ENCODE results near the gene ZNF281. TPM values are rescaled to one million over a fixed set of nuclear protein-coding genes. Genes with fewer than 3 reads are reported as not detected.

The ZNF281 gene
- total RNA-seq, 1 donor from 2014 or later, result 36.2 TPM

DNA sequence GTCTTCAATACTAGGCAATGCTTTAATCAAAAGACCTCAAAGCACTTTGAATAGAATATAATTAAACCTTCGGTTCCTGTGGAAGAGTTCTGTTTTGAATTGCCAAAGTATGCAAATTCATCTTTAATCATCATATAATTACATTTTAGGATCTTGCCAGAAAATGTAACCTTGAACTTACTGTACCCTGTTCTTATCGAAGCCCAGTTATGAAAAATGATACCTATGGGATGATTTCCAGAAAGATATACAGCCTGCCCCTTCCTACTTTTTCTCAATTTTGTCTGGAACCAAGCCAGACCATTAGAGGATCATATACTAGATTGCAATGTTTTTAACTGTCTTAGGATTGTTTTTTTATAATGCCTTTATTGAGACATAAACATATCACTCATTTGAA is 34.0 kb upstream of the ZNF281 start:
- no peak for FAIRE-seq
- H3K27ac Mint-ChIP-seq (ENCODE audit: unreplicated experiment), result no peak overlapping the region
- DNase-seq (ENCODE audit: low read depth), result no peak
- Histone ChIP-seq H3K36me3 (ENCODE audit: insufficient read depth, low read length) (no peaks in the 10 kb centered on the region), H3K4me3 (ENCODE audit: insufficient read depth, low read depth, low read length) (no peak overlapping the region), H3K4me1 (ENCODE audit: insufficient read depth, low read length) (peaks cover 7% of the 10 kb centered on the region), H3K9me3 (ENCODE audit: insufficient read depth, low read depth, low read length) (no peaks in the 10 kb centered on the region), H3K4me2 (ENCODE audit: low read length) (no peak overlapping the region), H3K79me2 (ENCODE audit: insufficient read depth, low read length) (no peaks in the 10 kb centered on the region), H3K9ac (ENCODE audit: low read length) (no peak overlapping the region), H3K27me3 (ENCODE audit: insufficient read depth, low read length) (no peaks in the 10 kb centered on the region), H2AFZ (ENCODE audit: low read depth, low read length) (no peak overlapping the region), H3K27ac (ENCODE audit: low read depth, low read length) (no peak overlapping the region), H4K20me1 (ENCODE audit: insufficient read depth, low read length) (no peaks in the 10 kb centered on the region)
- H3K9me3 Mint-ChIP-seq (ENCODE audit: unreplicated experiment), result no peaks in the 10 kb centered on the region
- no peak overlapping the region for H3K4me3 Mint-ChIP-seq (ENCODE audit: unreplicated experiment)
- H3K27me3 Mint-ChIP-seq (ENCODE audit: low read depth, unreplicated experiment), result no peaks in the 10 kb centered on the region
- TF ChIP-seq, protein P1, sequence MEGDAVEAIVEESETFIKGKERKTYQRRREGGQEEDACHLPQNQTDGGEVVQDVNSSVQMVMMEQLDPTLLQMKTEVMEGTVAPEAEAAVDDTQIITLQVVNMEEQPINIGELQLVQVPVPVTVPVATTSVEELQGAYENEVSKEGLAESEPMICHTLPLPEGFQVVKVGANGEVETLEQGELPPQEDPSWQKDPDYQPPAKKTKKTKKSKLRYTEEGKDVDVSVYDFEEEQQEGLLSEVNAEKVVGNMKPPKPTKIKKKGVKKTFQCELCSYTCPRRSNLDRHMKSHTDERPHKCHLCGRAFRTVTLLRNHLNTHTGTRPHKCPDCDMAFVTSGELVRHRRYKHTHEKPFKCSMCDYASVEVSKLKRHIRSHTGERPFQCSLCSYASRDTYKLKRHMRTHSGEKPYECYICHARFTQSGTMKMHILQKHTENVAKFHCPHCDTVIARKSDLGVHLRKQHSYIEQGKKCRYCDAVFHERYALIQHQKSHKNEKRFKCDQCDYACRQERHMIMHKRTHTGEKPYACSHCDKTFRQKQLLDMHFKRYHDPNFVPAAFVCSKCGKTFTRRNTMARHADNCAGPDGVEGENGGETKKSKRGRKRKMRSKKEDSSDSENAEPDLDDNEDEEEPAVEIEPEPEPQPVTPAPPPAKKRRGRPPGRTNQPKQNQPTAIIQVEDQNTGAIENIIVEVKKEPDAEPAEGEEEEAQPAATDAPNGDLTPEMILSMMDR (IDR thresholded peaks at IDR 0.05; ENCODE audit: insufficient read depth, low read depth, low read length), result no peak
- no peak for TF ChIP-seq EZH2 (IDR thresholded peaks at IDR 0.05; ENCODE audit: insufficient read depth, low read length)
- peaks cover 4% of the 10 kb centered on the region for H3K36me3 Mint-ChIP-seq (ENCODE audit: low read depth, unreplicated experiment)
- H3K4me1 Mint-ChIP-seq (ENCODE audit: low read depth, unreplicated experiment), result peaks cover 9% of the 10 kb centered on the region

DNA sequence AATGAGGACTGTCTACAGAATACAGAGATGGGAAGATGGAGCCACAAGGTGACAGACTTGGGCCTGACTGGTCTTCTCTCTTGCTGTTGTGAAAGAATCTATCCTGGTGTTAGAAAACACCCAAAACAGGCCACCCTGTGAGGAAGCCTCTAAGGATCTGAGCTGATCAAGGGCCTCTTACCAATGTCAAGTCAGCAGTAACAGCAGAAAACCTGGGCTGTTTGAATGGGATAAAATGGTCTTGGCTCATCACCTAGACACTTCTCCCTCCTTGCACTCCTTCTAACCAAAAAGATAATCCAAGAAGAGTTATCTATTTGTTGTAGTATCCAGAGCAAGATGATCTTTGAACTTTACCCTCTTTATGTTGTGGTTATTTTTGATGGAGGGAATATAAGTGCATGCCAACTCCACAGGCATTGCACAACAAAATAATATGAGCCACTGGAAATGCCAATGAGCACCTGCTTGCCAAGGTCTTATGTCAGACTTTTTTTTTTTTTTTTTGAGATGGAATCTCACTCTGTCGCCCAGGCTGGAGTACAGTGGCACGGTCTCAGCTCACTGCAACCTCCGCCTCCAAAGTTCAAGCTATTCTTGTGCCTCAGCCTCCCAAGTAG is 32.8 kb upstream of the ZNF281 start:
- no peak overlapping the region for H3K27ac Mint-ChIP-seq (ENCODE audit: unreplicated experiment)
- TF ChIP-seq, protein P1 (IDR thresholded peaks at IDR 0.05; ENCODE audit: insufficient read depth, low read depth, low read length), result no peak
- TF ChIP-seq EZH2 (IDR thresholded peaks at IDR 0.05; ENCODE audit: insufficient read depth, low read length), result no peak
- H3K27ac ChIP-seq (ENCODE audit: low read depth, low read length), result no peak overlapping the region
- no peak for FAIRE-seq
- H4K20me1 ChIP-seq (ENCODE audit: insufficient read depth, low read length), result no peaks in the 10 kb centered on the region
- peaks cover 19% of the 10 kb centered on the region for H3K4me1 Mint-ChIP-seq (ENCODE audit: low read depth, unreplicated experiment)
- no peaks in the 10 kb centered on the region for H3K27me3 ChIP-seq (ENCODE audit: insufficient read depth, low read length)
- no peaks in the 10 kb centered on the region for H3K79me2 ChIP-seq (ENCODE audit: insufficient read depth, low read length)
- H3K9me3 ChIP-seq (ENCODE audit: insufficient read depth, low read depth, low read length), result no peaks in the 10 kb centered on the region
- no peaks in the 10 kb centered on the region for H3K36me3 ChIP-seq (ENCODE audit: insufficient read depth, low read length)
- peaks cover 4% of the 10 kb centered on the region for H3K36me3 Mint-ChIP-seq (ENCODE audit: low read depth, unreplicated experiment)
- no peaks in the 10 kb centered on the region for H3K27me3 Mint-ChIP-seq (ENCODE audit: low read depth, unreplicated experiment)
- peaks cover 7% of the 10 kb centered on the region for H3K4me1 ChIP-seq (ENCODE audit: insufficient read depth, low read length)
- H3K4me3 Mint-ChIP-seq (ENCODE audit: unreplicated experiment), result no peak overlapping the region
- DNase-seq (ENCODE audit: low read depth), result no peak
- no peak overlapping the region for H3K9ac ChIP-seq (ENCODE audit: low read length)
- no peak overlapping the region for H2AFZ ChIP-seq (ENCODE audit: low read depth, low read length)
- no peak overlapping the region for H3K4me3 ChIP-seq (ENCODE audit: insufficient read depth, low read depth, low read length)
- H3K9me3 Mint-ChIP-seq (ENCODE audit: unreplicated experiment), result no peaks in the 10 kb centered on the region
- no peak overlapping the region for H3K4me2 ChIP-seq (ENCODE audit: low read length)

DNA sequence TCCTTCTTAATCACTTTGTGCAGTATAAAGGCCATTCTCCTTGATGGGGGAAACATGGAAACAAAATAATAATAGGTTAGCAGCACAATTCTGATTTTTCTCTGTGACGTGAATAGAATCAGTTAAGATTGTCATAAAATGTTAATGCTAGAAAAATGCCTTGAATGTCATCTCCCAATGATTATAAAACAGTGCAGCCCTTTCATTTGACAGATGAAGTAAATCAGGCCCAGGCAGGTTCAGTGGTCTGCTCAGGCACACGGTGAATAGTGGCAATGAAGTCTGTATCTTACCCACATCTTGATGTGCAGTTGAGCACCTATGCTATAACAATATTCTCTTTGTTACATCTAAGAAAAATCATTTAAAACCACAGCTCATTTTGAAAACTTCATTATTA is 32.2 kb upstream of the ZNF281 start:
- Histone ChIP-seq H4K20me1 (ENCODE audit: insufficient read depth, low read length) (no peaks in the 10 kb centered on the region), H3K79me2 (ENCODE audit: insufficient read depth, low read length) (no peaks in the 10 kb centered on the region), H3K4me2 (ENCODE audit: low read length) (no peak overlapping the region), H2AFZ (ENCODE audit: low read depth, low read length) (no peak overlapping the region), H3K9me3 (ENCODE audit: insufficient read depth, low read depth, low read length) (no peaks in the 10 kb centered on the region), H3K36me3 (ENCODE audit: insufficient read depth, low read length) (no peaks in the 10 kb centered on the region), H3K27me3 (ENCODE audit: insufficient read depth, low read length) (no peaks in the 10 kb centered on the region), H3K9ac (ENCODE audit: low read length) (no peak overlapping the region), H3K4me1 (ENCODE audit: insufficient read depth, low read length) (peaks cover 7% of the 10 kb centered on the region), H3K4me3 (ENCODE audit: insufficient read depth, low read depth, low read length) (no peak overlapping the region), H3K27ac (ENCODE audit: low read depth, low read length) (no peak overlapping the region)
- no peak for TF ChIP-seq EZH2 (IDR thresholded peaks at IDR 0.05; ENCODE audit: insufficient read depth, low read length)
- TF ChIP-seq, protein P1 (IDR thresholded peaks at IDR 0.05; ENCODE audit: insufficient read depth, low read depth, low read length), result no peak
- Mint-ChIP-seq H3K27me3 (ENCODE audit: low read depth, unreplicated experiment) (no peaks in the 10 kb centered on the region), H3K27ac (ENCODE audit: unreplicated experiment) (no peak overlapping the region), H3K4me3 (ENCODE audit: unreplicated experiment) (no peak overlapping the region), H3K9me3 (ENCODE audit: unreplicated experiment) (no peaks in the 10 kb centered on the region), H3K4me1 (ENCODE audit: low read depth, unreplicated experiment) (peaks cover 20% of the 10 kb centered on the region), H3K36me3 (ENCODE audit: low read depth, unreplicated experiment) (peaks cover 4% of the 10 kb centered on the region)
- FAIRE-seq (no peak), DNase-seq (ENCODE audit: low read depth) (no peak)
